CD4-positive, alpha-beta memory T cell (primary cell): ENCODE measurements around the gene ZNF605. TPM values are rescaled to one million over a fixed set of nuclear protein-coding genes. Genes with fewer than 3 reads are reported as not detected.
"Not testable (repeated sequence)": the region's sequence is repeated elsewhere in the genome, so short reads cannot be mapped to it uniquely, and the experiment has no call there.

Source experiments
- CTCF ChIA-PET: fragments of 350-600 bp; sonication (Branson Sonifier 250); formaldehyde crosslinking; loops from one replicate; lab custom pipeline; 2021; ENCODE audit warnings: inconsistent platforms; ENCODE audit not compliant: partially characterized antibody; lab: Charles Lee
- POLR2A ChIA-PET: fragments of 350-600 bp; sonication (Branson Sonifier 250); formaldehyde crosslinking; loops from one replicate; lab custom pipeline; 2021; ENCODE audit not compliant: partially characterized antibody; lab: Charles Lee
- DNase-seq, 5 donors: peaks; one replicate each; pipeline versions ENCODE4 v3.0.0 to v3.0.0-alpha.2; 2020 to 2022; ENCODE audit warnings: mixed read lengths in 1 of 5
- H3K27ac ChIP-seq: one replicate; pipeline ENCODE4 v1.7.0; 2013; ENCODE audit warnings: low read depth, low read length
- H3K27me3 ChIP-seq: 2 replicates; pipeline ENCODE4 v1.7.0; 2013; ENCODE audit warnings: mild to moderate bottlenecking, low read length, moderate library complexity; ENCODE audit not compliant: insufficient read depth
- H3K36me3 ChIP-seq: 2 replicates; pipeline ENCODE4 v1.7.0; 2013; ENCODE audit warnings: mild to moderate bottlenecking, low read length, moderate library complexity; ENCODE audit not compliant: insufficient read depth
- H3K4me1 ChIP-seq: 2 replicates; pipeline ENCODE4 v1.7.0; 2013; ENCODE audit warnings: mild to moderate bottlenecking, low read length, moderate library complexity; ENCODE audit not compliant: insufficient read depth
- H3K4me3 ChIP-seq, 2 donors: one replicate each; pipeline ENCODE4 v1.7.0; 2013; ENCODE audit warnings: low read length in 2 of 2, mild to moderate bottlenecking in 1 of 2
- H3K9me3 ChIP-seq, 2 donors: one replicate each; pipeline ENCODE4 v1.7.0; 2013; ENCODE audit warnings: low read length in 2 of 2, control low read depth in 1 of 2; ENCODE audit not compliant: control insufficient read depth in 1 of 2
- H3K27ac Mint-ChIP-seq, 7 donors: one replicate each; pipeline ENCODE4 v1.8.0; 2020 to 2021; ENCODE audit warnings: mixed read lengths in 7 of 7, mild to moderate bottlenecking in 6 of 7, inconsistent platforms in 3 of 7, moderate library complexity in 3 of 7
- H3K27me3 Mint-ChIP-seq, 2 donors: one replicate each; pipeline ENCODE4 v1.8.0; 2020 to 2021; ENCODE audit warnings: mixed read lengths in 2 of 2
- H3K36me3 Mint-ChIP-seq, 2 donors: one replicate each; pipeline ENCODE4 v1.8.0; 2020 to 2021; ENCODE audit warnings: mixed read lengths in 2 of 2, inconsistent platforms in 1 of 2, mild to moderate bottlenecking in 1 of 2
- H3K4me1 Mint-ChIP-seq, 4 donors: one replicate each; pipeline ENCODE4 v1.8.0; 2020 to 2021; ENCODE audit warnings: mixed read lengths in 4 of 4, mild to moderate bottlenecking in 1 of 4
- H3K4me3 Mint-ChIP-seq, 8 donors: one replicate each; pipeline ENCODE4 v1.8.0; 2020 to 2021; ENCODE audit warnings: mixed read lengths in 8 of 8, mild to moderate bottlenecking in 7 of 8, moderate library complexity in 6 of 8, inconsistent platforms in 3 of 8
- H3K9me3 Mint-ChIP-seq, 8 donors: one replicate each; pipeline ENCODE4 v1.8.0; 2020 to 2021; ENCODE audit warnings: mixed read lengths in 8 of 8, mild to moderate bottlenecking in 5 of 8, inconsistent platforms in 3 of 8, moderate library complexity in 1 of 8
- intact Hi-C: fragments of 100-400 bp; cut with micrococcal nuclease; formaldehyde crosslinking; loops from one replicate; pipeline ENCODE4 v1.15.1; 2023
- polyA plus RNA-seq, 2 donors: library from polyadenylated mRNA; unstranded; fragments of 300-500 nt; fragmentation: Illumina TruSeq; gene quantifications; one replicate each; pipeline ENCODE4 v1.2.3, GENCODE V29; 2021
- total RNA-seq, 2 experiments: library from RNA; stranded (reverse); gene quantifications; one replicate each; pipeline ENCODE4 v1.2.3, GENCODE V29; 2021

ZNF605 gene
- total and polyA plus RNA-seq, 4 experiments from 2014 or later = 0.59 to 17.2 (median 9.3) TPM

DNA sequence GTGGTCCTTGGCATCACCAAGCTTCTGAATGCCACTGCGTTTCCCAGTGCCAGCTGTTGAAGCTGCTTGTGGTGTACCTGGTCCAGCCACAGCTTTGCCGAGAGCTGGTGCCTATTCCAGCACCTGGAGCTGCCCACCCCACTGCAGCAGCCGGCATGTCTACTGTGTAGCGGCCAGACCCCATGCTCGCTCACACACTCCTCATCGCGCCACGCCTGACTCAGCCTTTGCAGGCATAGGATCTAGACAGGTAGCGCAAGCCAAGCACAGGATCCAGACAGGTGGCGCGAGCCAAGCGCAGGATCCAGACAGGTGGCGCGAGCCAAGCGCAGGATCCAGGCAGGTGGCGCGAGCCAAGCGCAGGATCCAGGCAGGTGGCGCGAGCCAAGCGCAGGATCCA lies 11.6 kb upstream of the ZNF605 start:
- Mint-ChIP-seq H3K27me3 (no peaks in the 10 kb centered on the region), H3K36me3 (peaks cover 8 to 15% of the 10 kb centered on the region in 2 donors), H3K9me3 (peaks cover 0 to 32% (median 15%) of the 10 kb centered on the region in 8 donors), H3K4me1 (no peaks in the 10 kb centered on the region), H3K27ac (no peak overlapping the region), H3K4me3 (no peak overlapping the region)
- POLR2A ChIA-PET = no interaction called here
- no peaks in the 10 kb centered on the region for H3K27me3 ChIP-seq
- H3K9me3 ChIP-seq = no peaks in the 10 kb centered on the region
- H3K27ac ChIP-seq = no peak overlapping the region
- H3K36me3 ChIP-seq = no peaks in the 10 kb centered on the region
- DNase-seq = no peak
- CTCF ChIA-PET = no interaction called here
- intact Hi-C loops = no loop called here
- no peaks in the 10 kb centered on the region for H3K4me1 ChIP-seq
- H3K4me3 ChIP-seq = no peak overlapping the region

DNA sequence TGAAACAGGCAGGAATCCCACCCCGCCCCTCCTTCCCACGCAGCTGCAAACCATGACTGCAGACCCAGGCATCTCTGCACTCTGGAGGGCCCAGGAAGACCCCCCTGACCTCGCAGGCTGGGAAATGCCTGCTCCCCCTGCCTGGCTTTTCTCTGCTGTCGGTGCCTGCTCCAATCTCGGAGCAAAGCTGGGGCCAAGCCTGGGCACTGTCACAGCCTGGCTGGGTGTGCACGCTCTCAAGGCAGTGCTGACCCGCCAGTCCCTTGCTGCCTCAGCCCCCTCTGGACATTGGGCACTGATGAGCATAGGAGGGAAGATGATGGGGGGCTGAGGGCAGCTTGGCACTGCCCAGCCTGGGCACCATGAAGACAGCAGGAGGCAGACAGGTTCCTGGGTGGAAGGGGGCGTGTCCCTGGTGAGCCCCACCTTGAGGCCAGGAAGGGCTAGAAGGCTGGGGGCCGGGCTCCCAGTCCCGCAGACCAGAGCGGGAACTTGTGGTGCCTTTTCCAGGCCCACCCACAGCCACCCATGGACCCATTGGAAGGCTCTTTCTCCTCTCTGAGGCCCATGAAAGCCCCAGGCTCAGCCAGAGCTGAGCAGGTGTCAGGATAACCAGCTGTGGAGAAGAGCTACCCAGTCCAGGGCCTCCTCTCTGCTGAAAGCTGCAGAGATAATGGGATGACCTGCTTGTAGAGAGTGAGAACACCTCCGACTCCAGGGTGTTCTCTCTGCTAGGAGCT lies 10.7 kb upstream of the ZNF605 start:
- no peak overlapping the region for H3K27ac Mint-ChIP-seq
- no peak overlapping the region for H3K4me3 Mint-ChIP-seq
- H3K36me3 ChIP-seq = no peaks in the 10 kb centered on the region
- H3K27ac ChIP-seq = no peak overlapping the region
- H3K36me3 Mint-ChIP-seq = peaks cover 8 to 15% of the 10 kb centered on the region in 2 donors
- ChIA-PET POLR2A (no interaction called here), CTCF (no interaction called here)
- no peaks in the 10 kb centered on the region for H3K27me3 Mint-ChIP-seq
- no peaks in the 10 kb centered on the region for H3K9me3 ChIP-seq
- no peaks in the 10 kb centered on the region for H3K27me3 ChIP-seq
- peaks cover 0 to 23% (median 8%) of the 10 kb centered on the region in 8 donors for H3K9me3 Mint-ChIP-seq
- intact Hi-C loops = no loop called here
- no peaks in the 10 kb centered on the region for H3K4me1 Mint-ChIP-seq
- no peak overlapping the region for H3K4me3 ChIP-seq
- no peak for DNase-seq
- H3K4me1 ChIP-seq = no peaks in the 10 kb centered on the region

DNA sequence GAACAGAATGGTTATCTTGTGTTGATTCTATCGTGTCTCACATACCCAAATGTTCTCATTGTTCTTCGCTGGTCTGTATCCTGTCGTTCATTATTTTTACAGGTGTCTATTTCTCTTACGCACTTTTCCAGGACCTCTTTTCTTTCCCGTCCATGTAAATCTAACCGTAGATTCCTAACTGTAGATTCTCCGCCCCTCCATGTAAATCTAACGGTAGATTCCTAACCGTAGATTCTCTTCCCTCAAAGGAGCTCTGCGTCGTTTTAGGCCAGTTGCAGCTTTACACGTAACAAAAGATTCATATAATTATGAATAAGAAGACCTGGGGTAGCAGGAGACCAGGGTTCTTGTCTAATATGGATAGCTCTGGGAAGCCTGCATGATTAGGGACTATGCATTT lies 9.7 kb upstream of the ZNF605 start:
- no peaks in the 10 kb centered on the region for H3K36me3 ChIP-seq
- Mint-ChIP-seq H3K27me3 (no peaks in the 10 kb centered on the region), H3K27ac (no peak overlapping the region), H3K9me3 (peaks cover 0 to 20% (median 6%) of the 10 kb centered on the region in 8 donors), H3K4me3 (no peak overlapping the region), H3K4me1 (peaks cover 0 to 2% (median 0%) of the 10 kb centered on the region in 4 donors), H3K36me3 (peaks cover 11 to 15% of the 10 kb centered on the region in 2 donors)
- intact Hi-C loops = no loop called here
- ChIA-PET CTCF (no interaction called here), POLR2A (no interaction called here)
- H3K27ac ChIP-seq = no peak overlapping the region
- no peak for DNase-seq
- H3K4me3 ChIP-seq = no peak overlapping the region
- no peaks in the 10 kb centered on the region for H3K9me3 ChIP-seq
- no peaks in the 10 kb centered on the region for H3K27me3 ChIP-seq
- H3K4me1 ChIP-seq = no peaks in the 10 kb centered on the region

DNA sequence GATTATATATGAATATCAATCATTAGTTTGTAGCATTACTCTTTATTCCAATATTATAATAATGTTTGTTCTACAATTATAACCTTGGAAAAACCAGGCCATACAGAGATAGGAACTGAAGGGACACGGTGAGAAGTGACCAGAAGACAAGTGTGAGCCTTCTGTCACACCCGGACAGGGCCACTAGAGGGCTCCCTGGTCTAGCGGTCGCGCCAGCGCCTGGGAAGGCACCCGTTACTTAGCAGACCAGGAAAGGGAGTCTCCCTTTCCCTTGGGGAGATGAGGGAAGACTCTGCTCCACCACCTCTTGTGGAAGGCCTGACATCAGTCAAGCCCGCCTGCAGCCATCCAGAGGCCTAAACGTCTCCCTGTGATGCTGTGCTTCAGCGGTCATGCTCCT lies 7.8 kb upstream of the ZNF605 start:
- H3K4me1 Mint-ChIP-seq, intact Hi-C loops, H3K4me3 ChIP-seq, H3K4me1 ChIP-seq, H3K27me3 ChIP-seq, H3K36me3 ChIP-seq, H3K4me3 Mint-ChIP-seq, POLR2A ChIA-PET, H3K27me3 Mint-ChIP-seq, DNase-seq, H3K27ac ChIP-seq, H3K9me3 ChIP-seq, CTCF ChIA-PET: not testable (repeated sequence)
- Mint-ChIP-seq H3K9me3 (peaks cover 0 to 17% (median 4%) of the 10 kb centered on the region in 8 donors), H3K36me3 (peaks cover 11 to 15% of the 10 kb centered on the region in 2 donors), H3K27ac (peak overlapping the region in 1 of 7 donors; percentile 41)

DNA sequence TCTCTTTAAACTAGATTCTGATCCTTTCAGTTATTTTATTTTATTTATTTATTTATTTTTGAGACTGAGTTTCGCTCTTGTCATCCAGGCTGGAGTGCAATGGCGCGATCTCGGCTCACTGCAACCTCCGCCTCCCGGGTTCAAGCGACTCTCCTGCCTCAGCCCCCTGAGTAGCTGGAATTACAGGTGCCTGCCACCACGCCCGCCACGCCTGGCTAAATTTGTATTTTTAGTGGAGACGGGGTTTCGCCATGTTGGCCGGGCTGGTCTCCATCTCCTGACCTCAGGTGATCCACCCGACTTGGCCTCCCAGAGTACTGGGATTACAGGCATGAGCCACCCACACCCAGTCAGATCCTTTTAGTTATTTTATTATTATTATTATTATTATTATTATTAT lies 5.7 kb upstream of the ZNF605 start:
- CTCF ChIA-PET, POLR2A ChIA-PET, H3K4me3 Mint-ChIP-seq, H3K4me1 Mint-ChIP-seq, H3K4me3 ChIP-seq, H3K27me3 Mint-ChIP-seq, H3K36me3 ChIP-seq, H3K4me1 ChIP-seq, intact Hi-C loops, DNase-seq, H3K27me3 ChIP-seq, H3K27ac ChIP-seq, H3K9me3 ChIP-seq, H3K27ac Mint-ChIP-seq: not testable (repeated sequence)
- Mint-ChIP-seq H3K36me3 (peaks cover 10 to 15% of the 10 kb centered on the region in 2 donors), H3K9me3 (peaks cover 0 to 12% (median 2%) of the 10 kb centered on the region in 8 donors)

DNA sequence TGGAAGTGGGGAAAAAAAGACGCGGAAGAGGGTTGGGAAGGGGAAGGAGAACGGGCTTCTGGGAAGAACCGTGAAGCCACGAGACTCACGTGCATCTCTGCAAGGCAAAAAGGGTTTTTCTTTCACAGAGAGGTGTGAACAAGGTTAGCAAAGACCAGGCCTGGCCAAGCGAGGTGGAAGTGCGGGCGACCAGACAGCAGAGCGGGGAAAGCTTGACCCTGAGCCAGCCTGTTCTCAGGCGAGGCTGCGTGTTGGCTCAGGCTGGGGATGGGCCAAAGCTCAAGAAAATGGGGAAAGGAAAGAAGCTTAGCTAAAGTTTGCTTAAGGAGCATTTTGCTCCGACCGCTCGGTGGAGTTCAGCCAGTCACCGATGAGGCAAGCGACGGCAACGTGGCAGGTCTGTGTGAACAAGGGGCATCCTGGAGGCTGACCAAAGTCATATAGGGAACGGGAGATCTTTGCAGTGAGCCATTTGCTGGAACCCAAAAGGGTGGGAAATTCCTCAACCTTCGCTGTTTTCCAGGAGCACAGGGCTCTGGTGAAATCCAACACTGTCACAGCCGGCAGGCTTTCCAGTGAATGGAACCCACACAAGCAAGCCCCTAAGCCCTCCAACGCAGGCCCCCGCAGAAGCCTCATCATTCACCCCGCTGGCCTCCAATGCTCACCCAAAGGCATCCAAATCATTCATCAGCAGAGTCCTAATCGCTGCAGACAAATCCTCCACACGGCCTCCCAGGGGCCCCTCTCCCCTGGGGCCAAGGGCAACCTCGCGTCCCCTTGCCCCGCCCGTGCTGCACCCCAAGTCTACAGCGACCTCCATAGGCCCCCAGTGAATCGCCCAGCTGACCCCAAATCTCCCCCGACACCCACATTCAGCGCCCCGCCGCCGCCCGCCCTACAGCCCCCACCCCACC lies 754 bp downstream of the ZNF605 start:
- POLR2A ChIA-PET = interaction anchor here (0.7 to 2.5 kb wide), 9 partner anchors 15 to 195 kb away, joined by 3 to 19 read pairs (median 3); partner anchors contain the start of genes CHFR, GOLGA3 and ZNF26

More for the DNA sequence above, 754 bp downstream of the ZNF605 start:
- peak overlapping the region; percentile 38 to 87 (median 81) for H3K27ac Mint-ChIP-seq
- H3K4me1 ChIP-seq = peaks cover 13% of the 10 kb centered on the region
- intact Hi-C loops = loop anchor here (1.0 to 2.0 kb wide), 4 partner anchors 31 to 127 kb away; partner anchors contain the start of genes GOLGA3 and ZNF26
- DNase-seq = peak in 1 of 5 donors; percentile 1
- peaks cover 0 to 5% (median 1%) of the 10 kb centered on the region in 8 donors for H3K9me3 Mint-ChIP-seq
- H3K4me3 ChIP-seq = peak overlapping the region in 1 of 2 donors; percentile 44
- peak overlapping the region; percentile 80 to 96 (median 90) for H3K4me3 Mint-ChIP-seq
- peaks cover 3 to 8% of the 10 kb centered on the region in 2 donors for H3K9me3 ChIP-seq
- H3K27me3 Mint-ChIP-seq = no peaks in the 10 kb centered on the region
- H3K36me3 Mint-ChIP-seq = peaks cover 9 to 22% of the 10 kb centered on the region in 2 donors
- H3K4me1 Mint-ChIP-seq = peaks cover 20 to 40% (median 29%) of the 10 kb centered on the region in 4 donors
- CTCF ChIA-PET = interaction anchor here (0.8 to 1.3 kb wide), 2 partner anchors 29 to 48 kb away, joined by 3 to 6 read pairs; no protein-coding TSS in a partner anchor
- no peaks in the 10 kb centered on the region for H3K27me3 ChIP-seq
- peak overlapping the region; percentile 81 for H3K27ac ChIP-seq
- H3K36me3 ChIP-seq = no peaks in the 10 kb centered on the region
